Stimulated activated CD8-positive, alpha-beta memory T cell treated with anti-CD3 and anti-CD28 coated beads, Interleukin-4, amount 100 ng/mL, for 1 hour (primary cell): ENCODE results near the gene C4orf51.
A peak's percentile ranks its signal among the peaks of the same experiment; 100 is the strongest.

Experiments used
- DNase-seq, 2 donors: peaks; one replicate each; pipeline ENCODE4 v3.0.0-alpha.2; 2020; ENCODE audit warnings: low read depth in 2 of 2, low spot score in 1 of 2

The C4orf51 gene

GRCh38 chr4:145709336-145709735 lies 29.4 kb downstream of the C4orf51 start:
- DNase-seq, result no peak

GRCh38 chr4:145709843-145710242 lies 29.9 kb downstream of the C4orf51 start:
- no peak for DNase-seq

- no peak for DNase-seq
Observed at GRCh38 chr4:145716200-145716599, 36.3 kb downstream of the C4orf51 start.

- DNase-seq, result no peak
Observed at GRCh38 chr4:145716661-145717200, 36.8 kb downstream of the C4orf51 start.

GRCh38 chr4:145719752-145720624 lies 40.0 kb downstream of the C4orf51 start:
- DNase-seq, result no peak

GRCh38 chr4:145720656-145721055 lies 40.7 kb downstream of the C4orf51 start:
- no peak for DNase-seq

- DNase-seq, result no peak
Observed at GRCh38 chr4:145722561-145722960, 42.6 kb downstream of the C4orf51 start.

- DNase-seq, result no peak
Observed at GRCh38 chr4:145723336-145723735, 43.4 kb downstream of the C4orf51 start.

- DNase-seq, result no peak
Observed at GRCh38 chr4:145730026-145730425, 50.1 kb downstream of the C4orf51 start.

- DNase-seq, result no peak
Observed at GRCh38 chr4:145731028-145731427, 51.1 kb downstream of the C4orf51 start.

DNA sequence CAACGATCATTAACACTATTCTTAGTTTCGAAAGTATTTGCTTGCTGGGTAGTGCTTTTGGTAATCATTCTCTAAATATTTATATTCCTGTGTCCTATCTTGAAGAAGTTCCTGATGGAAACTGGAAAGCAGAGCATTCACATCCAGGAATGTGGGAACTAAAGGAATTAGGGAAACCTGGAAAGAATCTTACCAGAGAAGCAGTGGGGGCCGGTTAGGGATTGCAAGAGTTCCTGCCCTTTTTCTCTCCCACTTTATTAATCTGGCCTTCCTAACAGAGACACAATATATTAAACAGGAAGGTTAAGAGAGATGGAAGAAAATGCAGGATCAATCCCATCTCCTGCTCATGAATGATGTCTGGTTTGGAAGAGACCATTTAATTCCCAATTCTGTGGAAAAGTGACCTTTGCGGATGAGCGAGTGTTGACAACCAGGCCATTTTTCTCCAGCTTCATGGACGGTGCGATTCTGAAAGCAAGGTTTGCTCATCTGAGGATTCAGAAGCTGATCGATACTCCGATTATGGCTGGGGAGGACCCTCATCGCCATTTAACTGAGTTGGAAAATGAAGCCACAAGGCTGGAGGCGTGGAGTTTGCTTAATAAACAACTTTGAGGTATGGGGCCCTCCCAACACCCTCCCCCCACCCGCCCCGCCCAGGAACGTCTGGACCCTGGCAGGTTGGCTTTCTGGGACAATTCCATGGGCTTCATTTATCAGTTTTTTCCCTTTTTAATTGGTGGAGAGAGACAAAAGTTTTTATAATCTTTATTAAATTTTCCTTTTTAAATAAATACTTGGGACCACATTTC lies 52.3 kb downstream of the C4orf51 start:
- DNase-seq, result no peak

- peak; percentile 52 to 73 for DNase-seq
Observed at GRCh38 chr4:145732895-145733880, 53.2 kb downstream of the C4orf51 start.

GRCh38 chr4:145734031-145734430 lies 54.1 kb downstream of the C4orf51 start:
- no peak for DNase-seq

- DNase-seq, result no peak
Observed at GRCh38 chr4:145734576-145735346, 54.8 kb downstream of the C4orf51 start.

DNA sequence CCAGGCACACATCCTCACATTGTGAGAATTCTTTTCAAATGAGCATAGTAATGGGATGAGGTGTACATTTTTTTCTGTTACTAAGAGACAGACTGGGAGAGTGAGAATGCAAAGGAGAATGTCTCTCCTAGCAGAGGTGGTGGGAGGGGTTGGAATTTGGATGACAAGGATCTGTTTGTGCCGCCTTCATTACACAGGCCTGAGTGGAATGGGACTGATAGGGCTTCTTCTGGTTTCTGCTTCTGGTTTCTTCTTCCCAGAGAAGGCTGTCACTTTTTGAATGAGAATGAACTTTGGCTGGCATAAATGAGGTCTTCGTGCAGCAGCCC lies 55.4 kb downstream of the C4orf51 start:
- no peak for DNase-seq

GRCh38 chr4:145735827-145736226 lies 55.9 kb downstream of the C4orf51 start:
- no peak for DNase-seq

GRCh38 chr4:145736241-145736831 lies 56.4 kb downstream of the C4orf51 start:
- DNase-seq, result no peak

DNA sequence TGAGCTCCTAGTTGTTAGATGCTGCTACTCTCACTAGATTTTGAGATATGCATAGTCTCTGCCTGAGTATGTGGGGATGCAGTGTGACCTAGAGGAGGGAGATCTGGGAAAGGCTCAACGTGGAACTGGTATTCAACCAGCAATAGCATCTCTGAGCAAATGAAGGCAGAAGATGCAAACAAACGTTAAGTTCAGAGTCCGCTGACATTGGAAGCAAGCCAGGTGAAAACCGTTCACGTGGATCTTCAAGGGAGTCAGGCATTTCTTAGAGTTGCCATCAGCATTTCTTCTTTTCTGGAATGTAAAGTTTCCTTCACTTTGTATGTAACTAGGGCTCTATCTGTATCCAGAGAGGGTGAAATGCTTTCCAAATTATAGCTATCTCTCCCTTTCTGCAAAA lies 59.9 kb downstream of the C4orf51 start:
- no peak for DNase-seq

GRCh38 chr4:145740806-145741205 lies 60.9 kb downstream of the C4orf51 start:
- no peak for DNase-seq

GRCh38 chr4:145743641-145744040 lies 63.7 kb downstream of the C4orf51 start:
- no peak for DNase-seq
